GM19467 (cell line): Measurements from ENCODE around the gene MYH1.
"Not testable (repeated sequence)": the region's sequence is repeated elsewhere in the genome, so short reads cannot be mapped to it uniquely, and the experiment has no call there.

Experiments
- ATAC-seq: cut with Tn5 transposase; IDR thresholded peaks from one replicate; pipeline ENCODE4 v1.9.1; 2021; ENCODE audit warnings: mild to moderate bottlenecking, moderate library complexity; ENCODE audit not compliant: unreplicated experiment

MYH1 gene

DNA sequence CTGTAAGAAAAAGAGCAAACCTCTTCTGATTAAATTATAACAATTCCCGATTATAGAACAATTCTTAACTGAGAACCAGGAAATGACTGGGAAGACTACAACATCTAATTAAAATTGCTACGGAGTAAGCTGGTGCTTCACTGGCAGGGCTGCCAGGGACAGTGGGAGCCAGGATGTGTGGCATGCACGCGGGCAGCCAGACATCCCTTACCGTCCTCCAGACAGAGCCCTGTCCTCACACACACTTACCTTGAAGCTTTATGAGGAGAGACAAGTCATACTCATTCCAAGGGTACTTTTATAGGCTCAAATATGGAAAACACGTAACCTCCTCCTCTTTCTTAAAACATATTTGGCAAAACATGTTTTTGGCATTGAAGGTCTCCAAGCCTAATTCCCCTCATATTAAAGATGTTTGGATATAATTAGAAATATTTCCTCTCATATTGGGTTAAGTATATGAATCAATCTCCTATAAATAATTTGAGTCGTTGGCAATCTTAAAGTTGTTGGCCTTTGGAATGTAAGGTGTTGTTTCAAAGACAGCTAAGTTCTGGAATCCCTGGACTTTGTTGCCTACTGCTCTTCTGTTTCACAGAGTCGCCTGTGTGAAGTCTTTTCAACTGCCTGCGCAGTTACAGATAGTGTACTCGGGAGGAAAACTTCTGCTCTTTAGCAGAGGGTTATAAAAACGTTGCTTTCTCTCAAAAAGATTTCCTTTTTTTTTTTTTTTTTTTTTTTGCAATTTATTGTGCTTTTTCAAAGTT is at the start of gene MYH1:
TSS of gene MYH1 (minus strand) at position 272 of the 767 bp plus-strand sequence. CDS start 1,900 bp downstream, outside the sequence.
- ATAC-seq = no peak

DNA sequence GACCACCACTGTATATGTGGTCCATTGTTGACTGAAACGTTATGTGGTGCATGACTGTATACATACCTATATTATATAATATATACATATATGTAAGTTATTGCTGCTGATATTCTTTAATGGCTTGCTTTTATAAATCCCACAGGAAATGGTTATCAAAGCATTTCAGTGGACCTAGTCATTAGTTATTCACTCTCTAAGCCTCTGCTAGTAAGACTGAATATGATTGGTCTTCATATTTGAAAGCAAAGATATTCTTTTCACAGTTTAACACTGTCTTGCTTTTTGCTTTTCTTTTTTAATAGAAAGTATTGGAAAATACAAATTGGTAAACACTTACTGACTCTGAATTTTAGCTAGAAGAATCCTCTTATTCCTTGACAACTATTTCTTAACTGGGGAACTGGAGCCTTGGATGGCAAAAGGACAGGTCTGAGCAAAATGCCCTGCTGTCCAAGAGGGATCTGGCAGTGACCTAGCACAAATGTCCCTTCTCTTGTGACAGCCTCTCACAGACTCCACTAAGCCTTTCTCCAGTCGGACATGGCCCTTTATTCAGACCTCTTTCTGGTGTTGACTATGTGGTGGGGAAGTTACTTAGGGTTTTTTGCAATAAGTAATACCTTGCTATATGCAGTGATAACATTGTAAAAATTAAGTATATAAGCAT is 45.8 kb upstream of the MYH1 start:
- ATAC-seq = no peak

DNA sequence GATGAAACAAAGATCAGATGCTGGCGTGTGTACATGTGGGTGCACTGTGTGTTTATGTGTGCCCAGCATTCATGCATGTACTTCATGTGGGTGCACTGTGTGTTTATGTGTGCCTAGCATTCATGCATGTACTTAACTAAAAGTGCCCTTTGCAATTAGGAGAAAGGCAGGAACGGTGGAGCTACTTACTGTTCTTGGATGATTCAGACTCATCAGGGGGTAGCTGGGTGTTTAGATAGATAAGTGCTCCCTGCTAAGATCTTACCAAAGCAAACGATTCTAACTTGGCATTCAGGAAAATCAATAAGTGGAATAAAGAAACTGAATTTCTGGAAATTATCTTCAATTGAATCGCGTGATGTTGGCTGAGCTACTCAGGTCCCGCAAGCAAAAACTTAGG is 39.7 kb upstream of the MYH1 start:
- no peak for ATAC-seq

DNA sequence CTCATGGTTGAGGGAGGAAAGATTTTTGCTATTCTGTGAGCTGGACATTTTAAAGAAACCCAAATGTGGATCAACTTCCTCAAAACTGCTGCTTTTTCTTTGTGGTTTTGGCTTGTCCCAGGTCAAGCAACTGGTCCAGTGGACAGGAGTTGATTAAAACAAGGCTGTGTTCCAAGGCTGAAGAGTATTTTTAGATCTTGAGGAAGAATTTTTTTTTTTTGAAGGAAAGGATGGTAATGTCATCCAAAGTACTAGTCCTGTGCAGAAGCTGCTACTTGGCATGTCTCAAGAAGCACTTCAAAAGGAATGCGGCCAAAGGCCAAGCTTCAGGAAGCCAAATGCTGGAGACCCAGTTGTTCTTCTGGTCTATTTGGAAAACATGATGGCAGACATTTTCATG is 39.1 kb upstream of the MYH1 start:
- ATAC-seq = no peak

DNA sequence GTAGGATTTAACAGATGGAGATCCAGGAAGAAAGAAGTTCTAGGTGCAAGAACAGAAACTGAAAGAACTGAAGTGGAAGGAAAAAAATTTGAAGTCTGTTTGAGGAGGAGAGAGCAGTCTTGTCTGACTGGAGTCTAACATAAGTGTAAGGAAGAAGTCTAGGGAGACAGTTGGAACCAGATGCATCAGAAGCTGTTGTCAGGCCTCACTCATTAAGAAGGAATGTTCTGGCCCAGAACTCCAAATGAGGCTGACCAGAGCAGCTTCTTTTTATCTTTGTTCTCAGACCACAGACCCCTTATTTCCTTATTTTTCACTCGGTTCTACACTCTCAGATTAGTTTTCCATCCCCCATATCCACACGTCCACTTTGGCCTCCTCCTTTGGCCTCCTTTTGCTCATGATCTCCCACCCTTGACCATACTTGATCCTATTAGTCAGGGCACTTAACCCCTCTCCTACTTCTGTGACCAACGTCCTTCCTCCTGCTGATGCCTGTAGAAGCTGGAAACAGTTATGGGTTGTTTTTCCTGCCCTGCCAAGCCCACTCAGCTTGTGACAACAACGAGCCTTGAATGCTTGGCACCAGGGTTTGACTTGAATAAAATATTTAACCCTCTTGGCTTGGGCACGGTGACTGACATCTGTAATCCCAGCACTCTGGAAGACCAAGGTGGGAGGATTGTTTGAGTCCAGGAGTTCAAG is 38.1 kb upstream of the MYH1 start:
- no peak for ATAC-seq

DNA sequence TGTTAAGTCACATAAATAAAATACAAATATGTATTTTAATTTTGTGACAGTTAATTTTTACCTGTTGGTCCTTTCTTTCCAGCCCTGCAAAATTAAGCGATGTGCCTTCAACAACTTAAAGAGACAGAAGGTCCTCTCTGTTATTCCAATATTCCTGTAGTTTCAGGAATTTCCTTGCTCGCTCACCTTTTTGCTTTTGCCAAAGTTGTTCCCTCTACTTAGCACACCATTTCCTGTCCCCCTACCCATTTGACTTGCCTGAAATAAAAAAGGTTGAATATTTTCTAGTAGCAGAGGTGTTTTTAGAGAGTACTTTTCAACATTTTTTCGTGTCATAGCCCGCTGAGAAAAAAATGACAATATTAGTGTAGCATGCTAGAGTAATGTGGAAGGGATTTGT is 31.7 kb upstream of the MYH1 start:
- ATAC-seq = no peak

DNA sequence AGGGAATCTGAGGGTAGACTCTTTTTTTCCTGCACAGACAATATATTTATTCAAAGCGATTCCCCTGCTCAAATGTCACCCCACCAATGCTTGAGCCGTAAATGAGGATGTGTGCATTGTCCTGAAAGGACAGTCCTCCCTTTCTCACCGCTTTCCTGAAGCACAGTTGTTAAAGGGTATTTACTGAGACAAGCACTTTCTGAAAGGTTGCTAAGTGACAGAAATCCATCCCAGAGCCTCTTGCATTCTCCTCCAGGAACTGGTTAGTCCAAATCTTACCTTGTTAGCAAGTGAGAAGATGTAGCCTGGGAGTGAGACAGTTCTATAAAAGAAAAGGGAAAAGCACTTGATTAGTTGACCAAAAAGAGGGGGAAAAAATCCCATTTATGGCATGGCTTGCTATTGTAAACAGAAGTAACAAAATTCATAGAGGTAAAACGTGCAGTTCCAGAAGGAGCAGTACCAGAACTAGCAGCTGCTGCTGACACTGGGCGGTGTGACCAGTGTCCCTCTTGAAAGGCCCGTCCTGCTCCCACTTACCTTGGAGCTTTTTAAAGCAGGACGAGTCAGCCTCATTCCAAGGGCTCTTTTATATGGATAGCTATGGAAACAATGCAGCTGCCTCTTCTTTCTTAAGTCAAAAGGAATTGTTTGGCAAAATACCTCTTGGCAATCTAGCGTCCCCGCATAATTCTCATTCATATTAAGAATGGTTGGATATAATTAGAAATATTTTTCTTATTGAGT is 30.9 kb upstream of the MYH1 start, which contains the start of gene MYH2:
TSS of gene MYH2 (minus strand) at position 563 of the 747 bp plus-strand sequence. CDS start 1,738 bp downstream, outside the sequence.
- no peak for ATAC-seq

DNA sequence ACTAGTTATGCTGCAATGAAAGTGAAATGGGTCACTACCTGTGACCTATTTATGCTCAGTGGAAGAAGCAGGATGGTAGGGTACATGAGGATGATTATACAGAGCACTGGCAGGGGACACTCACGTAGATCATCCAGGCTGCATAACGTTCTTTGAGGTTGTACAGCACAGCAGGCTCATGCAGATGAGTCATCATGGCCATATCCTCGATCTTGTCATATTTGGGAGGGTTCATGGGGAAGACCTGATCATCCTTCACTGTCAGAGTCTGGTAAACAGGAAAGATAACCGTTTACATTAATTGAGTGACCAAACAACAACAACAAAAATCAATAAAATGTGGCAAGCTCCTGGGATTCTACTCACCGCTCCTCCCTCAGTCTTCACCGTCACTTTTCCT is 29.0 kb upstream of the MYH1 start:
- ATAC-seq = no peak

DNA sequence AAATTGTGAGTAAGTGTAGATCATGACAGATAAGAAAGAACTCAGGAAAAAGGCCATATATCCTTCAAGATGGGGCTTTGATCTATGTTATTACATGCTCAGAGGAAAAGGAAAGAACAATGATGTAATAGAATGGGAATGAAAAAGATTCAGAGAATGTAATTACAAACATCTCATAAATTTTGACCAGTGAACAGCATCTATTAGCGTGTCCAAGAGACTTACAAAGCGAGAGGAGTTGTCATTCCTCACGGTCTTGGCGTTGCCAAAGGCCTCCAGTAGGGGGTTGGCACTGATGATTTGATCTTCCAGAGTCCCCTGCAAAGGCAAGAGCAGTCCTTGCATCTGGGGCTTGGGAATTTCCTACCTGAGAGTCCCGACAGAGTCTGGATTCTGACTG is 25.1 kb upstream of the MYH1 start:
- not testable (repeated sequence) for ATAC-seq

DNA sequence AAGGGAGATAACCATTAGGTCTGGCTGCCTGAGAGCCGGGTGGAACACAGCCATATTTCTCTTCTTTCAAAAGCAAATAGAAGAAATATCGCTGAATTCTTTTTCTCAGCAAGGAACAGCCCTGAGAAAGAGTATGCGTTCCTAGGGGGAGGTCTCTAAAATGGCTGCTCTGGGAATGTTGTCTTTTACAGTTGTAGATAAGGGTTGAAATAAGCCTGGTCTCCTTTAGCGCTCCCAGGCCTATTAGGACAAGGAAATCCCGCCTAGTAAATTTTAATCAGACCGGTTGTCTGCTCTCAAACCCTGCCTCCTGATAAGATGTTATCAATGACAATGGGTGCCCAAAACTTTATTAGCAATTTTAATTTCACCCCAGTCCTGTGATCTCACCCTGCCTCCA is 22.8 kb upstream of the MYH1 start:
- not testable (repeated sequence) for ATAC-seq

DNA sequence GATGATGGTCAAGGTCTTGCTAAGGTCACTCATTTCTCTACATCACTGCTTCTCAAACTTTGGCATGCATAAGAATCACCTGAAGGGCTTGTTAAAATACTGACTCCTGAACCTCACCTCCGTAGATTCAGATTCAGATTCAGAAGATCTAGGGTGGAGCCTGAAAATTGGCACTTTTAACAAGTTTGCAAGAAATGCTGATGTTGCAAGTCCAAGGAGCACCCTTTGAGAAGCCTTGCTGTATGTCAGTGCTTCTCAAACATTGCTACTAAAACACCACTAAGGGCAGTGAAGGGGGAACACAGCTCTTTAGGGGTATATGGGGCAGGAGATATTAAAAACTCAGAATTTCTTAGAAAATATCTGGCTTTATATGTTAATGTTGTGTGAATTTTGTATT is 13.7 kb upstream of the MYH1 start:
- no peak for ATAC-seq

DNA sequence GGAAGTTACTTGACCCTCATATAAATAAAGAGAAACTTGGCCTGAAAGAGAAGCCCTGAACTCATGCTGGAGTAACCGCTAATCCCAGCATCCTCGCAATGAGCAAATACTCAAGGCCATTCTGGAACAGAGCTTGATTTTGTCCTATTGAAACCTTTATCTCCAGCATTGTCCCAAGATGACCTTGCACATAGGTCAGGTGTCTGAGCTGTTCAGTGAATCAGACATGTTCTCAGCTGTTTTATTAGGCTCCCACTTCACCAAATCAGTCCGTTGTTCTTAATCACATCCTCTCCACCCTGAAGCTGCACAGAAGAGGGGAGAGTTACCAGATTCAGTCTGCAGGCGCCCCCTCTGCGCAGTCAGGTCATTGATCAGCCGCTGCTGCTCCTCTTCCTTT is 9.1 kb upstream of the MYH1 start:
- ATAC-seq = no peak

DNA sequence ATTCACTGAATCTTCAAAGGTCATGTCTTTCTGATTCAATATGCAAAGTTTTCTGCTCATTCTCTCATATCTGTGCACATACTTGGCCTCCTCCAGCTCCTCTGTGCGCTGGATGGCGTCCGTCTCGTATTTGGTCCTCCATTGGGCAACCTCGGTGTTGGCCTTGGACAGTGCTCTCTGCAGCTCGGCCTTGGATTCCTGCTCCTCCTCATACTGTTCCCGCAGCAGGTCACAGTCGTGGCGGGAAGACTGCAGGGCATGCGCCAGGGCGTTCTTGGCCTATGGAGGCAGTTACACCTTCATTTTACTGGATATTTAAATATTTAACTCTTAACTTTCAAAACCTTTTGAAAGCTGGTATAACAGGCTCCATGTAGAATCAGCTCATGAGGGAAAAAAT is 8.2 kb upstream of the MYH1 start:
- no peak for ATAC-seq

DNA sequence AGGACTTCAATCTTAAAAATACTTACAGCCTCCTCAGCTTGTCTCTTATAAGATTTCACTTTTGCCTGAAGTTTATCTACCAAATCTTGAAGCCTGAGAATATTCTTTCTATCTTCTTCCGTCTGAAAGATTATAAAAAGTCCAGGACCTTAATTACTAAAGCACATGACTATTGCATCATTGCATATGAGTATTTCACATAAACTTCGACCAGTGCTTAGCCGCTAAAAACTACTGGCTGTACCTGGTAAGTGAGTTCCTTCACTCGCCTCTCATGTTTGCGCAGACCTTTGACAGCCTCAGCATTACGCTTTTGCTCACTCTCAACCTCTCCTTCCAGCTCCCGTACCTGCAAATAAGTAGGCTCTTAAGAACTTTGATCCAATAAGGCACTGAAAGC is 4.7 kb upstream of the MYH1 start:
- no peak for ATAC-seq

DNA sequence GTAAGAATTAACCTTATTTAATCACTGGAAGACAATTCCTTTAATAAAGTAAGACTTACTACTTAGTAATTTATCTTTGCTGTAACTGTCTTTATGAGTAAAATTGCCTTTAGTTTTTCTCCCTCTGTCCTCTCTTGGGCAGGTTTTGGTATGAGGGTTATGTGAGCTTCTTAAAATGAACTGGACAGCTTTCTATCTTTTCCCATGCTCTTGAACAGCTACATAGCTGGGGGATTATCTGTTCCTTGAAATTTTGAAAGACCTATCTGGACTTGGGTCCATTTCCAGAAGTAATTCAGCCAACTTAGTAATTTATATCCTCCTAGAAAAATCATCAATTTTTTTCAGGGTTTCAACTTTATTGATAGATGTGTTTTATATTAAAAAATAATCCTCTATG is 3.6 kb upstream of the MYH1 start:
- ATAC-seq = no peak

DNA sequence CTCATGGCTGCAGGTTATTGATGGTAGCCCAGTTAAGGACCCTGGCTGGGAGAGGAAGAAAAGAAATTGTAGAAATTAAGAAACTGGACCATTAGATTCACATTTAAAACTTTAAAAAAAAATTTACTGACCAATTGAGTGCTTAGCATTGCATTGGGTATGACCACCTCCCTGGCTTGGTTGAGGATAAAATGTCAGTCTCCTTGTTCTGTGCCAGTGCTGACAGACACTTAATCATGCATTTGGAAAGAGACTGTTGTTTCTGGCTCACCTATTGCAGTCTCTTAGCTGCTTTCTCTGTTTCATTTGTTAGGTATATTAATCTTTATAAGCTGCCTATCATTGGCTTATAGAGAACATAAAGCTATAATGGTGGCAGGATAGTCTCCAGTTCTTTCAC is 1.7 kb downstream of the MYH1 start:
- no peak for ATAC-seq

DNA sequence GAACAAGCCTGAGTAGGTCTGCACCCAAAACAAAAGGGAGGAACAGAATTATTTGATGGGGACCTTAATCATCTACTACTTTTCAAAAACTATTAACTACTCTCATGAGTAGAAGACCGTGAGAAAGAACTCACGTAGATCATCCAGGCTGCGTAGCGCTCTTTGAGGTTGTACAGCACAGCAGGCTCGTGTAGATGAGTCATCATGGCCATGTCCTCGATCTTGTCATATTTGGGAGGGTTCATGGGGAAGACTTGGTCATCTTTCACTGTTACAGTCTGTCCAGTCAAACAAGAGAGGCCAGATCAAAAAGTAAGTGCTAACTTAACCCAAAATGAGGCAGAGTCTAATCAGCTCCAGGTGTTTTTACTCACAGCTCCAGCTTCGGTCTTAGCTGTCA is 2.3 kb downstream of the MYH1 start:
- ATAC-seq = no peak

DNA sequence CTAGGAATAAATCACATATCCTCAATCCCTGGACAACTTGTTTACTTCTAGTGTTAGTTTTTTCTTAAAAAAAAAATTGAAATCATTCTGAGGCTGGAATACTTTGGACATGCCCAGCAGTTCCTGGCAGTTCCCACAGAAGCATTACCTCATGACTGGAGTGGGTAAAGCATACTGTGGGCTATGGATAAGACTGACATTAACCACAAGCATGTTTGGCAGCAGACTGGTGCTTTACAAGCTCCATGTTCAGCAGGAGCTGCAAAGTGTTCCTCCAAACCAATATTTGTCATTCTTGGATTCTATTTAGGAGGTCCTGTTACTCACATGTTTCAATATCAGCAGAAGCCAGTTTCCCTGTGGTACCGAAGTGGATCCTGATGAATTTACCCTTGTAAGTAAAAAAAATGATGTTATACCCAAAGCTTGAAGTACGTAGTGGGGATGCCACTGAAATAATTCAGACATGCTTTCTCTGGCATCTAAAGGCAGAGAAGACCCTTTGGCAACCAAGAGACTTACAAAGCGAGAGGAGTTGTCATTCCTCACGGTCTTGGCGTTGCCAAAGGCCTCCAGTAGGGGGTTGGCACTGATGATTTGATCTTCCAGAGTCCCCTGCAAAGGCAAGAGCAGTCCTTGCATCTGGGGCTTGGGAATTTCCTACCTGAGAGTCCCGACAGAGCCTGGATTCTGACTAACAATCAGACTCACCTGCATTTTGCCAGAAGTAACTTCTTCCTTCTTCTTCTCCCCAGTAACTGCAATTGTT is 4.9 kb downstream of the MYH1 start:
- no peak for ATAC-seq

DNA sequence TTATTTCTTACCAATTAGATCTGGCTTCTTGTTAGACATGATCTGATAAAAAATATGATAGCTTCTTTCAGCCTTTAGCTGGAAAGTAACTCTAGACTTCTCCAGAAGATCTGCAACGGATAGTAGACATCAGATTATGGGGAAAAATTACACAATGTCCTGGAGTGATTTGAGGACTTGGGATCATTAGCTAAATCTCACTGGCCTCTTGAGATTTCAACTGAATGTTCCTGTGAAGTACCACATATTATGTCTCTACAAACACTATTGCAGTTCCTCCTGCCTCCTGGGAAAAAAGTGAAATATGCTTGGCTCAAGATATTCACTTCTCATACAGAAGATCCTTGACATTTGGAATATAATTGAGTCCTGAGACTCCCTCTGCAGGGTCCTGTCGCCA is 5.5 kb downstream of the MYH1 start:
- no peak for ATAC-seq

DNA sequence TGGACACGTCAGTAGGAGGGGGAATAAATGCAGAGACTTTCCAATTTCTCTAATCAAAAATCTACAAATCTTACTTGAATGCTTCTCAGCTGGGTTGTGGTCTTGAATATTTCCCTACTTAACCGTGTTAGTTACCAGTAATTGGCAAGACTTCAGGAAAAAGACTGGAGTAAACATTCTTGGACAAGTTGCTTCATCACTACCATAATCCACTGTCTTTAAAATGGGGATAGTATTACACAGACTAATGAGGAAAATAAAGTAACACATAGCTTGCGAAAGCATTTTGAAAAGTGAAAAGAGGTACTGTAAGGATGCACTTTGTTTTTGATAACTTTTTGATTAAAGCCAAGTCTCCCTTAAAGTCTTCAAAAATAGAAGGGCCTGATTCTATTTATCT is 18.4 kb downstream of the MYH1 start:
- no peak for ATAC-seq
